ENCODE measurements around the gene TAS2R39.

GRCh38 chr7:143214789-143215679 lies 31.8 kb downstream of the TAS2R39 start:
- TF ChIP-seq CTCF (IDR thresholded peaks at IDR 0.05) = peak; percentile 100
- no peak for TF ChIP-seq EZH2 (IDR thresholded peaks at IDR 0.05)
